ENCODE data around the gene FNDC3A.
A peak's percentile ranks its signal among the peaks of the same experiment; 100 is the strongest.

Gene FNDC3A

GRCh38 chr13:48965736-48966135, 10.0 kb upstream of the FNDC3A start:
- H3K27ac Mint-ChIP-seq, result no peak overlapping the region
- no peaks in the 10 kb centered on the region for H3K27me3 Mint-ChIP-seq
- no peaks in the 10 kb centered on the region for H3K4me1 Mint-ChIP-seq
- no peak overlapping the region for H3K4me3 Mint-ChIP-seq
- no peak for ATAC-seq
- peaks cover 0 to 7% of the 10 kb centered on the region in 2 donors for H3K9me3 Mint-ChIP-seq
- no peak for DNase-seq

- Mint-ChIP-seq H3K4me3 (no peak overlapping the region), H3K9me3 (peaks cover 27 to 30% of the 10 kb centered on the region in 2 donors), H3K27me3 (no peaks in the 10 kb centered on the region), H3K27ac (no peak overlapping the region), H3K4me1 (peaks cover 4% of the 10 kb centered on the region)
- no peak for DNase-seq
- no peak for ATAC-seq
Measured at GRCh38 chr13:48969685-48970084, 6.0 kb upstream of the FNDC3A start.

- peaks cover 15% of the 10 kb centered on the region for H3K4me1 Mint-ChIP-seq
- H3K4me3 Mint-ChIP-seq, result no peak overlapping the region
- H3K27me3 Mint-ChIP-seq, result no peaks in the 10 kb centered on the region
- ATAC-seq (no peak), DNase-seq (no peak)
- peaks cover 26 to 31% of the 10 kb centered on the region in 2 donors for H3K9me3 Mint-ChIP-seq
- no peak overlapping the region for H3K27ac Mint-ChIP-seq
Measured at GRCh38 chr13:48973845-48974431, 1.8 kb upstream of the FNDC3A start.

- ATAC-seq (peak; percentile 19), DNase-seq (peak; percentile 35 to 44)
- peak overlapping the region; percentile 72 to 91 for H3K4me3 Mint-ChIP-seq
- H3K4me1 Mint-ChIP-seq, result peaks cover 27% of the 10 kb centered on the region
- H3K27me3 Mint-ChIP-seq, result no peaks in the 10 kb centered on the region
- peaks cover 26 to 31% of the 10 kb centered on the region in 2 donors for H3K9me3 Mint-ChIP-seq
- peak overlapping the region; percentile 93 to 94 for H3K27ac Mint-ChIP-seq
Measured at GRCh38 chr13:48975101-48975855, 434 bp upstream of the FNDC3A start.

GRCh38 chr13:48976576-48977285, 1.0 kb downstream of the FNDC3A start:
- DNase-seq (no peak), ATAC-seq (peak; percentile 21)
- Mint-ChIP-seq H3K27ac (peak overlapping the region; percentile 97 to 99), H3K4me3 (peak overlapping the region; percentile 91 to 95), H3K9me3 (peaks cover 26 to 29% of the 10 kb centered on the region in 2 donors), H3K4me1 (peaks cover 31% of the 10 kb centered on the region), H3K27me3 (no peaks in the 10 kb centered on the region)

- Mint-ChIP-seq H3K27ac (peak overlapping the region; percentile 97 to 99), H3K27me3 (no peaks in the 10 kb centered on the region), H3K9me3 (peaks cover 26% of the 10 kb centered on the region in 2 donors), H3K4me3 (peak overlapping the region; percentile 91 to 95), H3K4me1 (peaks cover 31% of the 10 kb centered on the region)
- ATAC-seq (no peak), DNase-seq (no peak)
Measured at GRCh38 chr13:48977286-48977625, 1.5 kb downstream of the FNDC3A start.

- DNase-seq (no peak), ATAC-seq (no peak)
- peaks cover 31% of the 10 kb centered on the region for H3K4me1 Mint-ChIP-seq
- H3K27ac Mint-ChIP-seq, result peak overlapping the region; percentile 69 to 90
- H3K9me3 Mint-ChIP-seq, result peaks cover 20 to 21% of the 10 kb centered on the region in 2 donors
- H3K27me3 Mint-ChIP-seq, result no peaks in the 10 kb centered on the region
- peak overlapping the region; percentile 68 to 91 for H3K4me3 Mint-ChIP-seq
Measured at GRCh38 chr13:48977973-48978372, 2.3 kb downstream of the FNDC3A start.

GRCh38 chr13:48978942-48979601, 3.4 kb downstream of the FNDC3A start:
- H3K27me3 Mint-ChIP-seq, result no peaks in the 10 kb centered on the region
- H3K4me3 Mint-ChIP-seq, result peak overlapping the region; percentile 81 to 91
- ATAC-seq (no peak), DNase-seq (no peak)
- peaks cover 9 to 10% of the 10 kb centered on the region in 2 donors for H3K9me3 Mint-ChIP-seq
- H3K4me1 Mint-ChIP-seq, result peaks cover 31% of the 10 kb centered on the region
- peak overlapping the region; percentile 97 to 99 for H3K27ac Mint-ChIP-seq

GRCh38 chr13:48979892-48980291, 4.2 kb downstream of the FNDC3A start:
- H3K4me3 Mint-ChIP-seq, result peak overlapping the region; percentile 73 to 91
- H3K27ac Mint-ChIP-seq, result peak overlapping the region; percentile 7 to 92
- DNase-seq, result no peak
- no peak for ATAC-seq
- H3K9me3 Mint-ChIP-seq, result peaks cover under 1 to 2% of the 10 kb centered on the region in 2 donors
- H3K4me1 Mint-ChIP-seq, result peaks cover 26% of the 10 kb centered on the region
- H3K27me3 Mint-ChIP-seq, result no peaks in the 10 kb centered on the region

- no peaks in the 10 kb centered on the region for H3K27me3 Mint-ChIP-seq
- DNase-seq (no peak), ATAC-seq (no peak)
- H3K4me1 Mint-ChIP-seq, result peaks cover 27% of the 10 kb centered on the region
- H3K4me3 Mint-ChIP-seq, result no peak overlapping the region
- H3K27ac Mint-ChIP-seq, result no peak overlapping the region
- no peaks in the 10 kb centered on the region for H3K9me3 Mint-ChIP-seq
Measured at GRCh38 chr13:48983331-48983730, 7.6 kb downstream of the FNDC3A start.

GRCh38 chr13:48985756-48986155, 10.0 kb downstream of the FNDC3A start:
- Mint-ChIP-seq H3K4me3 (no peak overlapping the region), H3K9me3 (peaks cover 2 to 4% of the 10 kb centered on the region in 2 donors), H3K27me3 (no peaks in the 10 kb centered on the region), H3K4me1 (peaks cover 7% of the 10 kb centered on the region), H3K27ac (no peak overlapping the region)
- DNase-seq, result no peak
- no peak for ATAC-seq

- ATAC-seq, result no peak
- DNase-seq, result no peak
- Mint-ChIP-seq H3K4me3 (no peak overlapping the region), H3K9me3 (peaks cover 9 to 11% of the 10 kb centered on the region in 2 donors), H3K27ac (no peak overlapping the region), H3K4me1 (peaks cover 22% of the 10 kb centered on the region), H3K27me3 (no peaks in the 10 kb centered on the region)
Measured at GRCh38 chr13:48990900-48991299, 15.2 kb downstream of the FNDC3A start.

GRCh38 chr13:48993150-48993549, 17.4 kb downstream of the FNDC3A start:
- peaks cover 18 to 19% of the 10 kb centered on the region in 2 donors for H3K9me3 Mint-ChIP-seq
- no peak overlapping the region for H3K4me3 Mint-ChIP-seq
- H3K27ac Mint-ChIP-seq, result no peak overlapping the region
- ATAC-seq, result peak; percentile 55
- DNase-seq, result no peak
- H3K27me3 Mint-ChIP-seq, result no peaks in the 10 kb centered on the region
- H3K4me1 Mint-ChIP-seq, result peaks cover 29% of the 10 kb centered on the region

GRCh38 chr13:48994706-48995105, 19.0 kb downstream of the FNDC3A start:
- H3K27me3 Mint-ChIP-seq, result no peaks in the 10 kb centered on the region
- ATAC-seq, result peak; percentile 100

GRCh38 chr13:48998641-48999292, 23.1 kb downstream of the FNDC3A start:
- ATAC-seq, result no peak
- Mint-ChIP-seq H3K4me1 (peaks cover 29% of the 10 kb centered on the region), H3K27me3 (no peaks in the 10 kb centered on the region), H3K27ac (no peak overlapping the region), H3K4me3 (no peak overlapping the region), H3K9me3 (peaks cover 33 to 48% of the 10 kb centered on the region in 2 donors)
- no peak for DNase-seq

More at GRCh38 chr13:48994706-48995105, 19.0 kb downstream of the FNDC3A start:
- Mint-ChIP-seq H3K27ac (no peak overlapping the region), H3K4me1 (peaks cover 29% of the 10 kb centered on the region), H3K9me3 (peaks cover 30% of the 10 kb centered on the region in 2 donors), H3K4me3 (peak overlapping the region in 1 of 2 donors; percentile 15)
- no peak for DNase-seq

Data from stimulated activated naive CD8-positive, alpha-beta T cell treated with anti-CD3 and anti-CD28 coated beads, Interleukin-15, amount 100 ng/mL, for 72 hours (primary cell).